ENCODE measurements around the gene LGR5.

- TF ChIP-seq CTCF (IDR thresholded peaks at IDR 0.05) (no peak), POLR2A (IDR thresholded peaks at IDR 0.05) (no peak)
These were observed 38.0 kb downstream of the LGR5 start for GRCh38 chr12:71477609-71478008.

Data from uterus (tissue), 2 donors.